Fibroblast of skin of left quadriceps (primary cell): Measurements from ENCODE around the gene PHKG2.

Source experiments
- DNase-seq, 2 experiments: peaks; one replicate each; pipeline ENCODE4 v3.0.0-alpha.2; 2013; ENCODE audit warnings: low read depth in 2 of 2

Gene PHKG2

DNA sequence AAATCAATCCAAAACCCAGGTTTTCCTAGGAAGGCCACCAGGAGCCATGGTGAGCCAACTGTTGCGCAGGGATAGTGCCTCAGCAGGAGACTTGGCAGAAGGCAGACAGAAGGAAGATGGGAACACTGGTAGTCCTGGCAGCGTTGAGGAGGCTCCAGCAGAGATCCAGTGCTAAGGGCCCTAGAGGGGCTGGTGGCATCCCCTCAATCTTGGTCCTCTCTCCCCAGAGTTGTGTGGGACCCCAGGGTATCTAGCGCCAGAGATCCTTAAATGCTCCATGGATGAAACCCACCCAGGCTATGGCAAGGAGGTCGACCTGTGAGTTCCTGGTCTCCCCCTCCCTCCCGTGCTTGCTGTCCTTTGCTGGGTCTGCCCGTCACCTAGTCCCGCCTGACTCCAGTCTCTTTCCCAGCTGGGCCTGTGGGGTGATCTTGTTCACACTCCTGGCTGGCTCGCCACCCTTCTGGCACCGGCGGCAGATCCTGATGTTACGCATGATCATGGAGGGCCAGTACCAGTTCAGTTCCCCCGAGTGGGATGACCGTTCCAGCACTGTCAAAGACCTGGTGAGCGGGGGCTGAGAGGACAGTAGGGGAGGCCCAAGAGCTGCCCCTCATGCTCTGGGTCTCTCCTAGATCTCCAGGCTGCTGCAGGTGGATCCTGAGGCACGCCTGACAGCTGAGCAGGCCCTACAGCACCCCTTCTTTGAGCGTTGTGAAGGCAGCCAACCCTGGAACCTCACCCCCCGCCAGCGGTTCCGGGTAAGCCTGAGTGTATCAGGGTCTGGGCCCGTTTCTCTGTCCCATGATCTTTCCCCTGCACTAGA is 7.9 kb downstream of the PHKG2 start:
- DNase-seq, result no peak

DNA sequence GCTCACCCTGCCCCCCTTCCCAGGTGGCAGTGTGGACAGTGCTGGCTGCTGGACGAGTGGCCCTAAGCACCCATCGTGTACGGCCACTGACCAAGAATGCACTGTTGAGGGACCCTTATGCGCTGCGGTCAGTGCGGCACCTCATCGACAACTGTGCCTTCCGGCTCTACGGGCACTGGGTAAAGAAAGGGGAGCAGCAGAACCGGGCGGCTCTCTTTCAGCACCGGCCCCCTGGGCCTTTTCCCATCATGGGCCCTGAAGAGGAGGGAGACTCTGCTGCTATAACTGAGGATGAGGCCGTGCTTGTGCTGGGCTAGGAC is 8.5 kb downstream of the PHKG2 start:
- no peak for DNase-seq

DNA sequence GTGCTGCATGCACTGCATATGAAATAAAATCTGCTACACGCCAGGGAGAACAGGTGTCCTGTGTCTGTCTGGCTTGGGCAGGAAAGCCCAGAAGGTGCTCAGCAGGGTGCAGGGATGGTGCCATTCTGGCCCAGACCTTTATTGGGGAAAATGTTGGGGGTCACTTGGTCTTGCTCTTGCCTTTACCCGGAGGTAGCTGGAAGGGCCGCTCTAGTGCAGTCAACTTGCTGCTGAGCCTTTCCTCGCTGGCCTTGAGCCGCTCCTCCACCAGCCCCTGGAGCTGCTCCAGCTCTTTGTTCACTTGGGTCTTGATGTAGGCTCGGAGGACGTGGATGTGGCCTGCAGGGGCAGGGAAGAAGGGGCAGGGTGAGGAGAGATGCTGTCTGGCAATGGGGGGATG is 9.1 kb downstream of the PHKG2 start:
- no peak for DNase-seq

DNA sequence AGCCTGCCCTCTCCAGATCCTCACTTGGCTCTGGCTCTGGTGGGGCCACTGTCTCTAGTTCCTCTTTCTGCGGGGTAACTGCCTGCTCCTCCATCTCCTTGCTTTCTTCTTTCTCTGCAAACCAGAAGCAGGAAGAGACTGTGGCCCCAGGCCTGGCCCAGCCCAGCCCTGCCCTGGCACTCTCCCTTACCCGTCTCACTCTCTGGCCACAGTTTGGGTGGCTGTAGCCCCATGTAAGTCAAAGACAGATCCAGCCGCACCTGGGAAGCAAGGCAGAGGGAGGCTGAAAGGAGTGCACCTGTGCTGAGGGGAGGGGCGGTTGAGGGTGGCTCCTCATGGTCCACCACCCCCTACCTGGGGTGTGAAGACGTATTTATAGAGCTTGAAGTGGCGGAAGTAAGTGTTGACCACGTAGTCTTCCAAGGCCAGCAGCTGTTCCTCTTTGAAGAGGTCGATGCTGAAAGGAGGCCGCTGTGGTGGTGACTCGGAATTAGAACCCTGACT is 10.8 kb downstream of the PHKG2 start:
- DNase-seq, result no peak

DNA sequence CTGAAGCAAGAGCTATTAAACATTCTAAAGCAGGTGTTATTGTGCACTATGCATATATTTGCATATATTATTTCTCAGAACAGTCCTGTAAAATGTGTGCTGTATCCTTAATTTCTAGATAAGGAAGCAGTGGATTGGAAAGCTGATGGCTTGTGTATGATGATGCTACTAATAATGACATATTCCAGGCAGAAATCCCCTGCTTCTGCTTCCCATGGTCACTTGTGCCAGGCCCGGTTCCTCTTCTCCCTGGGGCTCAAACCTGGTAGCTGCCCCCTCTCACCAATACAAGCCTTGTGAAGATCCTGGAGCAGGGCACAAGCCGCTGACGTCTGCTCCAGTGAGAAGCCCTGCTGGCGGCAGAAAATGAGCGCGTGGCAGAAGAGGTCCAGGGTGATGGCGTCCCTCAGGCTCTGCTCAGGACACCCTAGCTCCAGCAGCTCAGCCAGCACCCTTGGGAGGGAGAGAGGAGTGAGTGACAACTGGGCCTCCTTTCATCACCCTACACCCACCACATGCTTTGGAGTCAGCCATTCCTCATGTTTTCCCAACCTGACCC is 11.9 kb downstream of the PHKG2 start:
- DNase-seq, result no peak

DNA sequence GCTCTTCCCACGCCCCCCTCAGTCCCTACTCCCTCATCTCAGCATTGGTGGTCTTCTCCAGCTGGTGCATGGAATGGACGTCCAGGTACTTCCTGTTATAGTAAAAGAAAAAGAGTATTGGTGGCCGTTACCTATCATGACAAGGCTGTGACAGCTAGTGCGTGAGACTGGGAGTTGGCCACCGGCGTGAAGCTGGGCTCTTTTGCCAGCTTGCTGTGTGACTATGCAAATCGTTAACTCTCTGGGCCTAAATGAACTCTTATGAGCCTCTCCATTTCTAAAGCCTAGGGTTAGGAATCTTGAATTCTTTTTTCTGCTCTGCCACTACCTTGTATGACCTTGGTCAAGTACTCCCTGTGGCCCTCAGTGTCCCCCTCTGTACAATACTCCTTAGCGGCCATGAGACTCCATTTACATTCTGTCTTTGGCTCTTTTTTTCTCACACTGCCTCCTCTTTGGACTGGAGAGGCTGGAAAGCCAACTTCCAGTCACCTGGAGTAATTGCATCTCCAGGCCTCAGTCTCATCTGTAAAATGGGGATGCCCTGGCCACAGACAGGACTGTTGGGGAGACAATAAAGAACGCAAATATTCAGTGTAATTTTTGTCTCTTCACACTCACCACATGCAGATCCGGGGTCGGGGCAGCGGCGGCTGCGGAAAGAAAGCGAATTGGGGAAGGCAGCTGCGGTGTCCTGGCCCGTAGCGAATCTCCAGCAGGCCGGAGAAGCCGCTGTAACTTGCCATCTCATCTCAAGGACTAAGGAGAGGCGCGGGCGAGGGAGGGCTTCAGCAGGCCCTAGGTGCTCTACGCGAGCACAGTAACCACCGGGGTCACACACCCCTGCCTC is 12.6 kb downstream of the PHKG2 start:
- no peak for DNase-seq

DNA sequence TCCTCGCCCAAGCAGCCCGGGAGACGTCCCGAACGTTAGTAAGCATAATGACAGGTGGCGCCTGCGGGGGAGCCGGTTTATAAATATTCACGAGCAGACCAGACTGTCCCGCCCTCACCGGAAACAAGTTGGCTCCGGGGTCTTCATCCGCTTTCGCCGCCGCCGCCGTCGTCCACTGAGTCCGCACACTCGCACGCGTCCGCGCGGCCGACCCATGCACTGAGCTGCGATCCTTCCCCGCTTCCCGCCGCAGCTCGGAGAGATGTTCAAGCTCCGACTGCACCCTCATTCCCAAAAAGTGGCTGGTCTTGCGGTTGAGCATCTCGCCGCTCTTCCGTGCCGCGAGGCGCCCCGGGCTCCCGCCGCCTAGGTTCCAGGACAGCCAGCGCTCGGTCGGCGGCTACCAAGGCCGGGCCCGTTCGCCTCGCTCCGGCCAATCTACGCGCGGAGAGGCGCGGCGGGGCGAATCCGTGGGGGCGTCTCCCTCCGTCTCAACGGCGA is 13.3 kb downstream of the PHKG2 start:
- DNase-seq, result no peak

DNA sequence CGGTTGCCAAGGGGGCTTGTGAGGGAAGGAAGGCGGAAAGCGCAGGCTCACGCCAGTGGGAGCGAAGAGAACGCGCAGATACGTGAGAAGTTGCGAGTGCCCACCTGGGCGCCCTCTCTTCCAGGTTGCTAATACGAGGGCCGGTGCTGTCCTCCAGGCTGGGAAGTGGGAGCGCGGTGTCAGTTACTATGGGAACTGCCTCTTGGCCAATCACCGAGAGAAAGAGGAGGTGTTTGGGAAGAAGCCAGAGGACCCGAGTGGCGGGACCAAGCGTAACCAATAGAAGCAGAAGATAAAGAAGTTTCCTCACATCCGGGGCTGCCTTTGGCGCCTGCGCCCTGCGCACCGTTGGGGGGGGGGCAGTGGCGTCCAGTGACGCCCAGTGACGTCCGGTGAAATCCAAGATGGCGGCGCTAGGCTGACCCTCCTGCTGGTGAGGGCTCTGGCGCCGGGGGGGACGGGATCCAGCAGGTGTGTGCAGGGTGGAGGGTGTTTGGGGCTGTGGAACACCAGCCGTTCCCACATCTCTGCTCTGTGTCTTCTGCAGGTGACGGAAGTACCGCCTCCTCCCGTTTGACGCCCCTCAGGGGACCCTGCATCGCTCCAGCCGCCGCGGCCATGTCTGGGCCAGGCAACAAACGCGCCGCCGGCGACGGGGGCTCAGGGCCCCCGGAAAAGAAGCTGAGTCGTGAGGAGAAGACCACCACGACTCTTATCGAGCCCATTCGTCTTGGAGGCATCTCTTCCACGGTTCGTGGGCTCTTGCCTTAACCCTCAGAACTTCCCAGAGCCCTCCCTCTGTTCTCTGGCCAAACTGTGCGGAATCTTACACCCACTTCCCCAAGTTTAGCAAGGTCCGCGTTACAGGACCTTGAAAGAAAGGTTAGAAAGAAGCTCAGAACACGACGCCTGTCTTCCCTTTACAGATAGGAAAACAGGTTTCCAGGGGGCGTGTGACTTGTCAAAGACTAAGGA is 14.0 kb downstream of the PHKG2 start, which contains the start of the genes CFAP119 and RNF40:
TSS of gene CFAP119 (minus strand) at position 135 of the 975 bp plus-strand sequence. CDS start 314 bp downstream, outside the sequence.
TSS of gene RNF40 (plus strand) at position 395 of the 975 bp plus-strand sequence. CDS start at position 619, 224 bp downstream.
- DNase-seq, result peak; percentile 95

DNA sequence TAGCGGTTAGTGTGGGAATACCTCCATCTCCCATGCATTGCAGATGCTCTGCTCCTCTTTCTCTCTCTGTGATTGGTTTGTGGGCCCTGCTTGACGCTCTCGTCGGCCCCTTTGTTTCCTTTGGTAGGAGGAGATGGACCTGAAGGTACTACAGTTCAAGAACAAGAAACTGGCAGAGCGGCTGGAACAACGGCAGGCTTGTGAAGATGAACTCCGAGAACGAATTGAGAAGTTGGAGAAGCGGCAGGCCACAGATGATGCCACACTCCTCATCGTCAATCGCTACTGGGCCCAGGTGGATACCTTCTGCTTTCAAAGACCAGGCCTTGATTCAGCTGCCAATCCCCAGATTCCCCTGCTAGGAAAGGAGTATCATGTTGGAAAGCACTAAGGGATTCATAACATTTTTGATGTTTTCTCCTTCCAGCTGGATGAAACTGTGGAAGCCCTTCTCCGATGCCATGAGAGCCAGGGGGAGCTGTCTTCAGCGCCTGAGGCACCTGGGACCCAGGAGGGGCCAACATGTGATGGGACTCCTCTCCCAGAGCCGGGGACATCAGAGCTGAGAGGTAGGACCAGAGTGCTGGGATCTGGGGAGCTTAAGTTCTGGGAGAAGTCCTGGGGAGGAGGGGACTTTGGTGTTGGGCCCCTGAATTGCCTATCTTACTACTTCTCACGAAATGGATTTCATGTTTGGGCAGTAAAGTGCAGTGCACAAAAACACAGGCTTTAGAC is 14.9 kb downstream of the PHKG2 start:
- DNase-seq, result no peak

DNA sequence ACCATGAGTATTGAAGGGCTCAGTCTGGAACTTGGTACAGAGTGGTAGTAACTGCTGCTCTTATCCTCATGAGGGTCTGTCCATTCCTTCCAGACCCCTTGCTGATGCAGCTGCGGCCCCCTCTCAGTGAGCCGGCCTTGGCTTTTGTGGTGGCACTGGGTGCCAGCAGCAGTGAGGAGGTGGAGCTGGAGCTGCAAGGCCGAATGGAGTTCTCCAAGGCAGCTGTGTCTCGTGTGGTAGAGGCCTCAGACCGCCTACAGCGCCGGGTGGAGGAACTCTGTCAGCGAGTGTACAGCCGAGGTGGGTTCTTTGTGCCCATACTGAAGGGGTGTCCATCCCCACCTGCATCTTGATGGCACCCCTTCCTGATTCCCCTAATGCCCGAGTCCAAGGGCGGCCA is 15.9 kb downstream of the PHKG2 start:
- DNase-seq, result no peak

DNA sequence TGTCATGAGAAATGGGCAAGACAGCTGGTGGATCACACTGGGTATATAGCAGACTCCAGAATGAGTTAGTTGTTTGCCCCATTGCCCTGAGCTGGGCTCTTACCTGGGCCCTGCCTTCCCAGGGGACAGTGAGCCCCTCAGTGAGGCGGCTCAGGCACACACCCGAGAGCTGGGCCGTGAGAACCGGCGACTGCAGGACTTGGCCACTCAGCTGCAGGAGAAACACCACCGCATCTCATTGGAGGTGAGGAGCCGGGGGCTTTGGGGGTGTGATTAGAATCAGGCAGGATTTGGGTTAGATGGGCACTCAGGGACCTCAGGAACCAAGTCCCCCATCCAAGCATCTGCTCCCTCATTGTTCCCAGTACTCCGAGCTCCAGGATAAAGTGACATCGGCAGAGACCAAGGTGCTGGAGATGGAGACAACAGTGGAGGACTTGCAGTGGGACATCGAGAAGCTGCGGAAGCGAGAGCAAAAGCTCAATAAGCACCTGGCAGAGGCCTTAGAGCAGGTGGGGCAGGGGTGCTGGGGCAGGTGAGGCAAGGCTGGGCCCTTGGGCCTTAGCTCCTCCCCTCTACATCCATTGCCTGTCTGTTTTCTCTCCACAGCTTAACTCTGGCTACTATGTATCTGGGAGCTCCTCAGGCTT is 16.7 kb downstream of the PHKG2 start:
- no peak for DNase-seq

DNA sequence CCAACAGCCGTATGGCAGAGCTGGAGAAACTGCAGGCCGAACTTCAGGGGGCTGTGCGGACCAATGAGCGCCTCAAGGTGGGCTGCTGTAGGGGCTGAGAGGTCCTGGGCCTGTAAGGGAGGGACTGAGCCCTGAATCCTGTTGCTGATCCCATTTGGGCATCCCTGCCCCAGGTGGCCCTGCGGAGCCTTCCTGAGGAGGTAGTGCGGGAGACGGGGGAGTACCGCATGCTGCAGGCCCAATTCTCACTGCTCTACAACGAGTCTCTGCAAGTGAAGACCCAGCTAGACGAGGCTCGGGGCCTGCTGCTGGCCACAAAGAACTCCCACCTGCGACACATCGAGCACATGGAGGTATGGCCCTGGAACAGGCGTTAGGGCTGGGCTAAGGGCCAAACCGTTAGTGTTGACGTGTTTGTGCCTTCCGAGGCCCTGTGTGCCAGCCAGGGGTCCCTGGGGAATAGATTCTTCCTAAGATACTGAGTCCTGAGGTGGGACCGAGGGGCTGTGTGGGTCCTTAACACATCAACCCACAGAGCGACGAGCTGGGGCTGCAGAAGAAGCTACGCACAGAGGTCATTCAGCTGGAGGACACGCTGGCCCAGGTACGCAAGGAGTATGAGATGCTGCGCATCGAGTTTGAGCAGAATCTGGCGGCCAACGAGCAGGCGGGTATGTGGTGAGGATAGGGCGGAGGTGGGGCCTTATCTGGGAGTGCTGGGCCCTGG is 18.1 kb downstream of the PHKG2 start:
- no peak for DNase-seq

DNA sequence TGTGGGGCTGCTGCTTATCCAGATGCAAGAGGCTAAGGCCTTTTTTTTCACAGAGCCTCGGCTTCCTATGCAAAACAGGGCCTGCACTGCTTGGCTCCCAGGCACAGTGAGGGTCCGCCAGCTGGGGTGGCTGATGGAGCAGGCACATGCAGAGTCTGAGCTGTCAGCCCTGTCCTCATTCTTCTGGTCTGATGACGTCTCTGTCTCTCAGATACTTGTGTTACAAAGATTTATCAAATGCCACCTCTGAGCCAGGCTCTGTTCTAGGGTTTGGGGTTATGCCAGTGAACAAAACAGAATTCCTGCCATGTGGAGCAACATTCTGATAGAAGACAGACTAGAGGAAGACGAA is 18.7 kb downstream of the PHKG2 start:
- no peak for DNase-seq

DNA sequence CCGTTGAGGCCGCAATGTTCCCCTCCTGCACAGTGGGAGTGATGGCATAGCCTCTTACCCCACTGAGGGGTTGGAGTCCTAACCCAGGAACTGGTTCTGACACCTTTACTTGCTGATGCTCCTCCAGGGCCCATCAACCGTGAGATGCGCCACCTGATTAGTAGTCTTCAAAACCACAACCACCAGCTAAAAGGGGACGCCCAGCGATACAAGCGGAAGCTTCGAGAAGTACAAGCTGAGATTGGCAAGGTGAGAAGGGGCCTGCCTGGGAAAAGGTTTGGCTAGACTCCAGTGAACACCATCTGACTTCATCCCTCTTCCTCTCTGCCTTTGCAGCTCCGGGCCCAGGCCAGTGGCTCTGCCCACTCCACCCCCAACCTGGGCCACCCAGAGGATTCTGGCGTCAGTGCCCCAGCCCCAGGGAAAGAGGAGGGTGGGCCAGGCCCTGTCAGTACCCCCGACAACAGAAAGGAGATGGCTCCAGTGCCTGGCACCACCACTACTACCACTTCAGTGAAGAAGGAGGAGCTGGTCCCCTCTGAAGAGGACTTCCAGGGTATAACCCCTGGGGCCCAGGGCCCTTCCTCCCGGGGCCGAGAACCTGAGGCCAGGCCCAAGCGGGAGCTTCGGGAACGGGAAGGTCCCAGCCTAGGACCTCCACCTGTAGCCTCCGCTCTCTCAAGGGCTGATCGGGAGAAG is 19.7 kb downstream of the PHKG2 start:
- no peak for DNase-seq

DNA sequence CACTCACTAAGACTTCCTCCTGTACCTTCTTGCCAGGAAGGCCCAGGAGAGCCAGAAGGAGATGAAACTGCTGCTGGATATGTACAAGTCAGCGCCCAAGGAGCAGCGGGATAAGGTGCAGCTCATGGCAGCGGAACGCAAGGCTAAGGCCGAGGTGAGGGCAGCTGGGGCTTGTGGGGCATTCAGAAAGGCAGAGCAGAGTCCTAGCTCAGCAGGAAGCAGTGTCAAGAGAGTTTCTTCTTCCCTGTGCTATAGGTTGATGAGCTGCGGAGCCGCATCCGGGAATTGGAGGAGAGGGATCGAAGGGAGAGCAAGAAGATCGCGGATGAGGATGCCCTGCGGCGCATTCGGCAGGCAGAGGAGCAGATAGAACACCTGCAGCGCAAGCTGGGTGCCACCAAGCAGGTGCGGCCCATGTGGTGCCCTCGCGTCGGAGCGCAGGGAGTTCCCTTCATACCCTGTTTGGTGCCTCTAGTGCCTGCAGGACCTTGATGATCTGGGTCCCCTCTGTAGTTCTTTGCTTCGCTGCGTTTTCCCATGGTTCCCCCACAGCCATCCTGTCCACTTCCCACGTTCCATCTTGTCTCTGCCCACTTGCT is 20.5 kb downstream of the PHKG2 start:
- no peak for DNase-seq

DNA sequence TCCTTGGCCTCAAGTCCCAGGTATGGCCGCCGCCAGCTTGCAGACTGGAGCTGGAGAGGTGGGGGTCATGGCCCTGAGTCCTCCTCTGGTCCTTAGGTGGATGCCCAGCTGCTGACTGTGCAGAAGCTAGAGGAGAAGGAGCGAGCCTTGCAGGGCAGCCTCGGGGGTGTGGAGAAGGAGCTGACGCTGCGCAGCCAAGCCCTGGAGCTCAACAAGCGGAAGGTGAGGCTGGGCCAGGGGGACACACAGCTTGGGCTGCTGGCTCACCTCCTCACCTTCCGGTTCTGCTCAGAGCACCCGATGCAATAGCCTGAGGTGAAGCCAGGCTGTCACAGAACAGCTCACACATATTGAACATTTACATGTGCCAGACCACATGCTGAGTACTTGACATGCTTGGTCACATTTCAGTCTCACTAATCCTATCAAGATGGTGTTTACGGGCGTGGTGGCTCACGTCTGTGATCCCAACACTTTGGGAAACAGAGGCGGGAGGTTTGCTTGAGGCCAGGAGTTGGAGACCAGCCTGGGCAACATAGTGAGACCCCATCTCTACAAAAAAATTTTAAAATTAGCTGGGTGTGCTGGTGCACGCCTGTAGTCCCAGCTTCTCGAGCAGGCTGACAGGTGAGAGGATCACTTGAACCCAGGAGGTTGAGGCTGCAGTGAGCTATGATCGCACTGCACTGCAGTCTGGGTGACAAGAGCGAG is 21.3 kb downstream of the PHKG2 start:
- DNase-seq, result no peak

DNA sequence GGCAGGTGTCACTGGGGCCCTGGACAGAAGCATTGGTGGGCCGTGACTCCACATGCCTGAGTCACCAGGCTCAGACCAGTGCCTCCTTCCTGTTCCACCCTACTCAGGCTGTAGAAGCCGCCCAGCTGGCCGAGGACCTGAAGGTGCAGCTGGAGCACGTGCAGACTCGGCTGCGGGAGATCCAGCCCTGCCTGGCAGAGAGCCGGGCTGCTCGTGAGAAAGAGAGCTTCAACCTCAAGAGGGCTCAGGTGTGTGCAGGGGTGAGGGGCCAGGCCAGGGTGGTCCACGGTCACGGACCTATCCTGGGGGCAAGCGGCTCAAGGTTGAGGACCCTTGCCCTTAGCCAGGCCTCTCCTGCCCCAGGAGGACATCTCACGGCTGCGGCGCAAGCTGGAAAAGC is 23.5 kb downstream of the PHKG2 start:
- DNase-seq, result no peak

DNA sequence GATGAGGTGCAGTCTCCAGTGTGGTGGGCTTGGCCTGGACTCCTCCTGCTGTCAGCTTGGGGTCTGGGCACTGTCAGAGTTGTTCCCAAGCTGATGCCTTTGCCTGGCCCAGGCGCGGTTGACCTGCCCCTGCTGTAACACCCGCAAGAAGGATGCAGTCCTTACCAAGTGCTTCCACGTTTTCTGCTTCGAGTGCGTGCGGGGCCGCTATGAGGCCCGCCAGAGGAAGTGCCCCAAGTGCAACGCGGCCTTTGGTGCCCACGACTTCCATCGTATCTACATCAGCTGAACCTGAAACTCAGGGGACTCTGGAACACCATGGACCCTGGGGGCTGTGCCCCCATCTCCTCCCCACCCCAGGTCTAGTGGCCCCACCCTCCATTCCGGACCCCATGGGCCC is 25.6 kb downstream of the PHKG2 start:
- no peak for DNase-seq
